H9 (cell line): ENCODE measurements around the gene CCL19. TPM values are rescaled to one million over a fixed set of nuclear protein-coding genes. Genes with fewer than 3 reads are reported as not detected.

ENCODE experiments used
- DNase-seq: peaks from one replicate; pipeline ENCODE4 v3.0.0-alpha.2; 2017
- H2AFZ ChIP-seq: one replicate; pipeline ENCODE4 v1.6.1; 2013; ENCODE audit warnings: mild to moderate bottlenecking, low read length, control low read depth, moderate library complexity
- H2AK5ac ChIP-seq: 2 replicates; pipeline ENCODE4 v1.6.1; 2013; ENCODE audit warnings: low read length, control low read depth, mixed read lengths; ENCODE audit not compliant: insufficient read length
- H2BK120ac ChIP-seq: one replicate; pipeline ENCODE4 v1.6.1; 2013; ENCODE audit warnings: low read depth, mild to moderate bottlenecking, low read length, control low read depth, inconsistent platforms; ENCODE audit not compliant: poor library complexity, severe bottlenecking
- H2BK12ac ChIP-seq: 2 replicates; pipeline ENCODE4 v1.6.1; 2013; ENCODE audit warnings: low read length, control low read depth, mixed read lengths, low read depth; ENCODE audit not compliant: insufficient read length
- H2BK15ac ChIP-seq: 2 replicates; pipeline ENCODE4 v1.6.1; 2013; ENCODE audit warnings: low read depth, low read length, control low read depth
- H2BK20ac ChIP-seq: one replicate; pipeline ENCODE4 v1.6.1; 2013; ENCODE audit warnings: low read depth, mild to moderate bottlenecking, low read length, control low read depth, inconsistent platforms; ENCODE audit not compliant: poor library complexity, severe bottlenecking
- H2BK5ac ChIP-seq: 2 replicates; pipeline ENCODE4 v1.6.1; 2013; ENCODE audit warnings: low read length, control low read depth, mixed read lengths; ENCODE audit not compliant: insufficient read length
- H3K14ac ChIP-seq: 2 replicates; pipeline ENCODE4 v1.6.1; 2013; ENCODE audit warnings: low read length, control low read depth; ENCODE audit not compliant: insufficient read depth
- H3K18ac ChIP-seq: 2 replicates; pipeline ENCODE4 v1.6.1; 2013; ENCODE audit warnings: low read depth, mild to moderate bottlenecking, mixed read lengths, low read length, control low read depth; ENCODE audit not compliant: insufficient read length
- H3K23ac ChIP-seq: 2 replicates; pipeline ENCODE4 v1.6.1; 2013; ENCODE audit warnings: low read length, control low read depth, mixed read lengths, low read depth; ENCODE audit not compliant: insufficient read length
- H3K23me2 ChIP-seq: 2 replicates; pipeline ENCODE4 v1.6.1; 2013; ENCODE audit warnings: low read depth, mild to moderate bottlenecking, mixed read lengths, low read length, control low read depth; ENCODE audit not compliant: insufficient read length, poor library complexity, severe bottlenecking
- H3K27ac ChIP-seq: 2 replicates; pipeline ENCODE4 v1.5.1; 2013; ENCODE audit warnings: low read length, control low read depth, mixed read lengths, low read depth; ENCODE audit not compliant: insufficient read length
- H3K27me3 ChIP-seq: 2 replicates; pipeline ENCODE4 v1.6.1; 2013; ENCODE audit warnings: low read length, control low read depth, inconsistent platforms; ENCODE audit not compliant: insufficient read depth
- H3K4ac ChIP-seq: 2 replicates; pipeline ENCODE4 v1.6.1; 2013; ENCODE audit warnings: low read depth, mild to moderate bottlenecking, control low read depth, inconsistent platforms, low read length, moderate library complexity
- H3K4me1 ChIP-seq: 2 replicates; pipeline ENCODE4 v1.6.1; 2013; ENCODE audit warnings: low read length, control low read depth, inconsistent platforms; ENCODE audit not compliant: insufficient read depth
- H3K4me2 ChIP-seq: 2 replicates; pipeline ENCODE4 v1.6.1; 2013; ENCODE audit warnings: low read length, control low read depth, mixed read lengths; ENCODE audit not compliant: insufficient read length, insufficient read depth
- H3K56ac ChIP-seq: 2 replicates; pipeline ENCODE4 v1.6.1; 2013; ENCODE audit warnings: low read depth, mild to moderate bottlenecking, mixed read lengths, low read length, control low read depth; ENCODE audit not compliant: insufficient read length
- H3K79me1 ChIP-seq: 2 replicates; pipeline ENCODE4 v1.6.1; 2013; ENCODE audit warnings: low read depth, mild to moderate bottlenecking, moderate library complexity, low read length, control low read depth, inconsistent platforms; ENCODE audit not compliant: insufficient read depth, poor library complexity, severe bottlenecking
- H3K79me2 ChIP-seq: 2 replicates; pipeline ENCODE4 v1.6.1; 2013; ENCODE audit warnings: low read length, control low read depth, inconsistent platforms; ENCODE audit not compliant: insufficient read depth
- H3K9ac ChIP-seq: 2 replicates; pipeline ENCODE4 v1.6.1; 2013; ENCODE audit warnings: low read length, control low read depth, mixed read lengths; ENCODE audit not compliant: insufficient read length; ENCODE audit errors: extremely low read depth
- H3K9me3 ChIP-seq: one replicate; pipeline ENCODE4 v1.6.1; 2013; ENCODE audit warnings: low read depth, low read length, inconsistent platforms; ENCODE audit not compliant: control insufficient read depth
- H3T11ph ChIP-seq: one replicate; pipeline ENCODE4 v1.6.1; 2013; ENCODE audit warnings: mild to moderate bottlenecking, low read length, control low read depth, inconsistent platforms
- H4K20me1 ChIP-seq: one replicate; pipeline ENCODE4 v1.6.1; 2013; ENCODE audit not compliant: control insufficient read depth, insufficient read length, insufficient read depth
- H4K5ac ChIP-seq: 2 replicates; pipeline ENCODE4 v1.6.1; 2013; ENCODE audit warnings: low read depth, mild to moderate bottlenecking, mixed read lengths, low read length, control low read depth; ENCODE audit not compliant: insufficient read length
- H4K8ac ChIP-seq: replicated peaks from 2 replicates; pipeline ENCODE4 v1.6.1; 2013; ENCODE audit warnings: low read length, control low read depth, mixed read lengths, low read depth; ENCODE audit not compliant: insufficient read length
- H4K91ac ChIP-seq: 2 replicates; pipeline ENCODE4 v1.6.1; 2013; ENCODE audit warnings: low read depth, mild to moderate bottlenecking, moderate library complexity, mixed read lengths, low read length, control low read depth; ENCODE audit not compliant: insufficient read length
- H3K27ac Mint-ChIP-seq, 3 experiments: 2 replicates in 2 of 3; 3 replicates in 1 of 3; pipeline ENCODE4 v1.8.0; 2020 to 2021; ENCODE audit warnings: mixed read lengths in 3 of 3, mild to moderate bottlenecking in 1 of 3, moderate library complexity in 1 of 3
- H3K27me3 Mint-ChIP-seq: 2 replicates; pipeline ENCODE4 v1.8.0; 2021; ENCODE audit warnings: low read depth, mild to moderate bottlenecking, moderate library complexity, mixed read lengths
- H3K36me3 Mint-ChIP-seq, 3 experiments: 2 replicates in 2 of 3; 3 replicates in 1 of 3; pipeline ENCODE4 v1.8.0; 2020 to 2021; ENCODE audit warnings: low read depth in 3 of 3, mixed read lengths in 3 of 3; ENCODE audit not compliant: insufficient read depth in 1 of 3
- H3K4me1 Mint-ChIP-seq, 2 experiments: 2 replicates each; pipeline ENCODE4 v1.8.0; 2020; ENCODE audit warnings: mixed read lengths in 2 of 2
- H3K4me3 Mint-ChIP-seq, 2 experiments: 2 replicates in 1 of 2; 3 replicates in 1 of 2; pipeline ENCODE4 v1.8.0; 2020 to 2021; ENCODE audit warnings: mild to moderate bottlenecking in 2 of 2, mixed read lengths in 2 of 2, moderate library complexity in 1 of 2
- H3K9me3 Mint-ChIP-seq, 2 experiments: 2 replicates in 1 of 2; 3 replicates in 1 of 2; pipeline ENCODE4 v1.8.0; 2020; ENCODE audit warnings: mild to moderate bottlenecking in 2 of 2, mixed read lengths in 2 of 2, moderate library complexity in 1 of 2
- CTCF ChIP-seq: fragments of 200-600 bp; sonication (generic); conservative IDR thresholded peaks from 3 replicates; pipeline ENCODE4 v1.8.0; 2021; ENCODE audit warnings: antibody characterized with exemption, mild to moderate bottlenecking
- total RNA-seq: library from RNA; stranded (reverse); gene quantifications from 2 replicates; pipeline ENCODE4 v1.2.1, GENCODE V29; 2021

CCL19 gene
- total RNA-seq, 1 experiment from 2014 or later, result not detected

GRCh38 chr9:34714007-34714406, 22.9 kb upstream of the CCL19 start:
- Histone ChIP-seq H2BK15ac (no peak overlapping the region), H3K79me1 (no peaks in the 10 kb centered on the region), H3K4me1 (no peaks in the 10 kb centered on the region), H3K14ac (no peak overlapping the region), H3K79me2 (no peaks in the 10 kb centered on the region), H2AK5ac (no peak overlapping the region), H4K91ac (no peak overlapping the region), H2BK5ac (no peak overlapping the region), H3K27ac (no peak overlapping the region), H2AFZ (no peak overlapping the region), H3K9ac (no peak overlapping the region), H3T11ph (no peak overlapping the region), H4K5ac (no peak overlapping the region), H2BK20ac (no peak overlapping the region), H3K23me2 (no peaks in the 10 kb centered on the region), H3K4me2 (no peak overlapping the region), H3K18ac (no peak overlapping the region), H3K27me3 (no peaks in the 10 kb centered on the region), H3K56ac (no peak overlapping the region), H3K23ac (no peak overlapping the region), H3K4ac (no peak overlapping the region), H4K8ac (no peak overlapping the region), H2BK120ac (no peak overlapping the region), H3K9me3 (no peaks in the 10 kb centered on the region), H4K20me1 (no peaks in the 10 kb centered on the region), H2BK12ac (no peak overlapping the region)
- Mint-ChIP-seq H3K27me3 (peaks cover 17% of the 10 kb centered on the region), H3K36me3 (no peaks in the 10 kb centered on the region; a peak in 1 of 7 replicates), H3K9me3 (no peaks in the 10 kb centered on the region; a peak in 1 of 5 replicates), H3K4me3 (no peak overlapping the region), H3K4me1 (no peaks in the 10 kb centered on the region), H3K27ac (no peak overlapping the region; a peak in 1 of 7 replicates)
- no peak for TF ChIP-seq CTCF
- no peak for DNase-seq
